ENCODE results near the gene NTM. TPM values are rescaled to one million over a fixed set of nuclear protein-coding genes. Genes with fewer than 3 reads are reported as not detected.

NTM gene
- total RNA-seq, 4 donors from 2014 or later = 0.21 to 3.2 (median 0.84) TPM

- H3K36me3 ChIP-seq = no peaks in the 10 kb centered on the region
- no peaks in the 10 kb centered on the region for H3K4me1 ChIP-seq
- 60 to 71% methylated on average over 1 of the region's 1 CpG for WGBS, 2 donors
- no peak overlapping the region for H3K4me3 ChIP-seq
- H3K9me3 ChIP-seq = no peaks in the 10 kb centered on the region
- TF ChIP-seq, protein P1, sequence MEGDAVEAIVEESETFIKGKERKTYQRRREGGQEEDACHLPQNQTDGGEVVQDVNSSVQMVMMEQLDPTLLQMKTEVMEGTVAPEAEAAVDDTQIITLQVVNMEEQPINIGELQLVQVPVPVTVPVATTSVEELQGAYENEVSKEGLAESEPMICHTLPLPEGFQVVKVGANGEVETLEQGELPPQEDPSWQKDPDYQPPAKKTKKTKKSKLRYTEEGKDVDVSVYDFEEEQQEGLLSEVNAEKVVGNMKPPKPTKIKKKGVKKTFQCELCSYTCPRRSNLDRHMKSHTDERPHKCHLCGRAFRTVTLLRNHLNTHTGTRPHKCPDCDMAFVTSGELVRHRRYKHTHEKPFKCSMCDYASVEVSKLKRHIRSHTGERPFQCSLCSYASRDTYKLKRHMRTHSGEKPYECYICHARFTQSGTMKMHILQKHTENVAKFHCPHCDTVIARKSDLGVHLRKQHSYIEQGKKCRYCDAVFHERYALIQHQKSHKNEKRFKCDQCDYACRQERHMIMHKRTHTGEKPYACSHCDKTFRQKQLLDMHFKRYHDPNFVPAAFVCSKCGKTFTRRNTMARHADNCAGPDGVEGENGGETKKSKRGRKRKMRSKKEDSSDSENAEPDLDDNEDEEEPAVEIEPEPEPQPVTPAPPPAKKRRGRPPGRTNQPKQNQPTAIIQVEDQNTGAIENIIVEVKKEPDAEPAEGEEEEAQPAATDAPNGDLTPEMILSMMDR (IDR thresholded peaks at IDR 0.05) = no peak
- TF ChIP-seq POLR2A (IDR thresholded peaks at IDR 0.05) = no peak
- intact Hi-C loops (cut with DNase I) = no loop called here
- DNase-seq = no peak
- H3K27me3 ChIP-seq = no peaks in the 10 kb centered on the region
- no peak overlapping the region for H3K27ac ChIP-seq
Observed at GRCh38 chr11:131827430-131827829, 457.0 kb downstream of the NTM start.

GRCh38 chr11:131829725-131830124, 459.3 kb downstream of the NTM start:
- 48 to 62% methylated on average over 1 of the region's 1 CpG for WGBS, 2 donors
- H3K27ac ChIP-seq = no peak overlapping the region
- intact Hi-C loops (cut with DNase I) = no loop called here

GRCh38 chr11:131832079-131832478, 461.7 kb downstream of the NTM start:
- 34 to 42% methylated on average over 4 of the region's 4 CpGs for WGBS, 2 donors
- TF ChIP-seq POLR2A (IDR thresholded peaks at IDR 0.05) = no peak
- TF ChIP-seq, protein P1 (IDR thresholded peaks at IDR 0.05) = no peak
- Histone ChIP-seq H3K27me3 (no peaks in the 10 kb centered on the region), H3K27ac (no peak overlapping the region), H3K4me3 (no peak overlapping the region), H3K9me3 (no peaks in the 10 kb centered on the region), H3K4me1 (no peaks in the 10 kb centered on the region), H3K36me3 (no peaks in the 10 kb centered on the region)
- DNase-seq = no peak
- intact Hi-C loops (cut with DNase I) = no loop called here

More at GRCh38 chr11:131829725-131830124, 459.3 kb downstream of the NTM start:
- no peak overlapping the region for H3K4me3 ChIP-seq
- no peaks in the 10 kb centered on the region for H3K9me3 ChIP-seq
- no peaks in the 10 kb centered on the region for H3K36me3 ChIP-seq
- TF ChIP-seq, protein P1 (IDR thresholded peaks at IDR 0.05) = no peak
- no peak for TF ChIP-seq POLR2A (IDR thresholded peaks at IDR 0.05)
- H3K4me1 ChIP-seq = no peaks in the 10 kb centered on the region
- H3K27me3 ChIP-seq = no peaks in the 10 kb centered on the region
- no peak for DNase-seq

GRCh38 chr11:131833366-131833765, 463.0 kb downstream of the NTM start:
- DNase-seq = no peak
- H3K4me3 ChIP-seq = no peak overlapping the region
- no peaks in the 10 kb centered on the region for H3K27me3 ChIP-seq
- no peaks in the 10 kb centered on the region for H3K36me3 ChIP-seq
- intact Hi-C loops (cut with DNase I) = no loop called here
- H3K4me1 ChIP-seq = no peaks in the 10 kb centered on the region
- no peak overlapping the region for H3K27ac ChIP-seq
- WGBS, 2 donors = 61 to 74% methylated on average over 2 of the region's 2 CpGs
- no peaks in the 10 kb centered on the region for H3K9me3 ChIP-seq
- no peak for TF ChIP-seq POLR2A (IDR thresholded peaks at IDR 0.05)
- TF ChIP-seq, protein P1 (IDR thresholded peaks at IDR 0.05) = no peak

GRCh38 chr11:131837562-131837961, 467.1 kb downstream of the NTM start:
- intact Hi-C loops (cut with DNase I) = no loop called here

More at GRCh38 chr11:131837562-131837961, 467.1 kb downstream of the NTM start:
- WGBS, 2 donors = 70 to 71% methylated on average over 6 to 14 of the region's 14 CpGs
- TF ChIP-seq, protein P1 (IDR thresholded peaks at IDR 0.05) = no peak
- TF ChIP-seq POLR2A (IDR thresholded peaks at IDR 0.05) = no peak
- Histone ChIP-seq H3K27ac (no peak overlapping the region), H3K4me3 (no peak overlapping the region), H3K27me3 (no peaks in the 10 kb centered on the region), H3K9me3 (no peaks in the 10 kb centered on the region), H3K4me1 (no peaks in the 10 kb centered on the region), H3K36me3 (no peaks in the 10 kb centered on the region)
- no peak for DNase-seq

All from esophagus squamous epithelium (tissue), 5 donors.